Dermis blood vessel endothelial cell (primary cell): Measurements from ENCODE around the gene SLC14A1. TPM values are rescaled to one million over a fixed set of nuclear protein-coding genes. Genes with fewer than 3 reads are reported as not detected.

Experiments used
- total RNA-seq: library from RNA; depleted of rRNA; stranded (reverse); fragments of >200 nt; gene quantifications from 2 replicates; pipeline ENCODE4 v1.2.3, GENCODE V29; 2014

The SLC14A1 gene
- total RNA-seq, 1 donor from 2014 or later: not detected

Other genes starting within 250 kb of the SLC14A1 start
- not detected in 2 replicates for gene SLC14A2, start 108.7 kb upstream of the SLC14A1 start, total RNA-seq
- 0.05 TPM in 1 of 2 replicates, not detected in the other for gene SIGLEC15, start 101.5 kb downstream of the SLC14A1 start, total RNA-seq
- gene EPG5, start 243.1 kb downstream of the SLC14A1 start, total RNA-seq: 19.2 and 23.3 TPM in 2 replicates